ENCODE measurements around the gene PAK2. TPM values are rescaled to one million over a fixed set of nuclear protein-coding genes. Genes with fewer than 3 reads are reported as not detected.

Gene PAK2
- total and polyA plus RNA-seq, 7 experiments from 2014 or later, result 25.8 to 97.3 (median 75.1) TPM

DNA sequence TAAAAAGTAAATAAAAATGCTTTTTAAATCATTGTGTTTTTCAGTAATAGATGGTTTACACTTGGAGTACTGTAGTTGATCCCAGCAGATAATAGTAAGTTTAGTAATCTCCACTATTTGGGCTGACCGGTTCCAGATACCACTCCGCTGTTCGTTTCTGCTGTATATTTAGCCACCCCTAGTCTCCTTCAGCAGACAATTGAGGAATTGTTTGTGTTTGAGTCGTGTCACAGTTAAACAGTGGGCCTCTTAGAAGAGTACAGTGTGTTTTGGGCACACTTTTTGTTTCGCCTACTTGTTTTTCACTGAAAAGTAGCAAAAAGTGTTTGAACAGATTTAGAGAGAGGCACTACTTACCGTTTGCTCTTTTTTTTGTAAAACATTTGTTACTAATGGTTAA lies 33.2 kb downstream of the PAK2 start:
- ChIA-PET POLR2A (no interaction called here), CTCF (no interaction called here)
- H3K27me3 ChIP-seq (ENCODE audit: control insufficient read depth in 2 of 2, insufficient read depth in 2 of 2, low read length in 2 of 2), result no peaks in the 10 kb centered on the region
- H3K36me3 ChIP-seq (ENCODE audit: control insufficient read depth in 2 of 3, insufficient read depth in 3 of 3, low read length in 3 of 3), result peaks cover 0 to 3% (median 0%) of the 10 kb centered on the region in 3 experiments
- H3K27ac ChIP-seq (ENCODE audit: low read depth, low read length), result no peak overlapping the region
- no peak for ATAC-seq
- Mint-ChIP-seq H3K4me1 (peaks cover 42 to 85% (median 73%) of the 10 kb centered on the region in 7 donors), H3K36me3 (peaks cover 0 to 30% (median 21%) of the 10 kb centered on the region in 5 donors), H3K27me3 (no peaks in the 10 kb centered on the region), H3K9me3 (peaks cover 0 to 1% (median 0%) of the 10 kb centered on the region in 11 donors), H3K4me3 (peak overlapping the region in 1 of 10 donors; percentile 55), H3K27ac (peak overlapping the region in 6 of 9 donors; percentile 4 to 80 (median 54))
- intact Hi-C loops (cut with micrococcal nuclease), result no loop called here
- no peak overlapping the region for H3K4me3 ChIP-seq (ENCODE audit: low read length)
- H3K9me3 ChIP-seq (ENCODE audit: control insufficient read depth in 2 of 3, low read length in 3 of 3), result no peaks in the 10 kb centered on the region
- peaks cover 11 to 19% of the 10 kb centered on the region in 2 donors for H3K4me1 ChIP-seq (ENCODE audit: control insufficient read depth in 2 of 2, insufficient read depth in 2 of 2, low read length in 2 of 2)
- no peak for DNase-seq

DNA sequence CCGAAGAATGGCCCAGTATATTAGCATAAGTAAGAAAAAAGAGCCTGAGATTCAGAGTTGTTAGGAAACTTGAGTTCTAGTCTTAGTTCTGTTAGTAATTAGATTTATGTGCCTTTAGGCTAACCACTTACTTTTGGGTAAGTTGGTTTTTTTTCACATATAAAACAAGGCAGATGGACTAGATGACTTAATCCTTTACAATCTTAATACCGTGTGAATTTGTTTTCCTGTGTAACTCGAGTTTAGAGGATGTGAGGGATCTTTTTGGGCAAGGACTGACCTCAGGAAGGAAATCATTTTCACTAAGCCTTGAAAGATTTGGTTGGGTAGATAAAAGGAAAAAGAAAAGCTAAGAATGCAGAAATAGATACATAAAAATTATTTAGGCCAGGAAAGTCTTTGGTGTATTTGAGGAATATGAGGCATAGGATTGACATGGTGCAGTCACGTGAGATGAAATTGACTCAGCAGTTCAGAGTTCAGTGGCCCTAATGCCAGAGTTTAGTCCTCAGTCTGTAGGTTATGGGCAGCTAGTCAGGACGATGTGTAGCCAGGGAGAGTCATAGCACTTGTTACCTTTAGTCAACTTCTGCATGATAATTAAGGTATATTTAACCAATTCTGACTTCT lies 34.6 kb downstream of the PAK2 start:
- ChIA-PET CTCF (no interaction called here), POLR2A (no interaction called here)
- Histone ChIP-seq H3K4me1 (ENCODE audit: control insufficient read depth in 2 of 2, insufficient read depth in 2 of 2, low read length in 2 of 2) (peaks cover 11 to 19% of the 10 kb centered on the region in 2 donors), H3K27me3 (ENCODE audit: control insufficient read depth in 2 of 2, insufficient read depth in 2 of 2, low read length in 2 of 2) (no peaks in the 10 kb centered on the region), H3K36me3 (ENCODE audit: control insufficient read depth in 2 of 3, insufficient read depth in 3 of 3, low read length in 3 of 3) (peaks cover 0 to 2% (median 0%) of the 10 kb centered on the region in 3 experiments), H3K9me3 (ENCODE audit: control insufficient read depth in 2 of 3, low read length in 3 of 3) (no peaks in the 10 kb centered on the region), H3K27ac (ENCODE audit: low read depth, low read length) (no peak overlapping the region), H3K4me3 (ENCODE audit: low read length) (no peak overlapping the region)
- DNase-seq, result no peak
- Mint-ChIP-seq H3K36me3 (peaks cover 0 to 41% (median 26%) of the 10 kb centered on the region in 5 donors), H3K27me3 (no peaks in the 10 kb centered on the region), H3K4me3 (peak overlapping the region in 7 of 10 donors; percentile 3 to 58 (median 37)), H3K9me3 (peaks cover 0 to 4% (median 0%) of the 10 kb centered on the region in 11 donors), H3K4me1 (peaks cover 42 to 90% (median 83%) of the 10 kb centered on the region in 7 donors), H3K27ac (peak overlapping the region; percentile 1 to 89 (median 19))
- no peak for ATAC-seq
- intact Hi-C loops (cut with micrococcal nuclease), result no loop called here

DNA sequence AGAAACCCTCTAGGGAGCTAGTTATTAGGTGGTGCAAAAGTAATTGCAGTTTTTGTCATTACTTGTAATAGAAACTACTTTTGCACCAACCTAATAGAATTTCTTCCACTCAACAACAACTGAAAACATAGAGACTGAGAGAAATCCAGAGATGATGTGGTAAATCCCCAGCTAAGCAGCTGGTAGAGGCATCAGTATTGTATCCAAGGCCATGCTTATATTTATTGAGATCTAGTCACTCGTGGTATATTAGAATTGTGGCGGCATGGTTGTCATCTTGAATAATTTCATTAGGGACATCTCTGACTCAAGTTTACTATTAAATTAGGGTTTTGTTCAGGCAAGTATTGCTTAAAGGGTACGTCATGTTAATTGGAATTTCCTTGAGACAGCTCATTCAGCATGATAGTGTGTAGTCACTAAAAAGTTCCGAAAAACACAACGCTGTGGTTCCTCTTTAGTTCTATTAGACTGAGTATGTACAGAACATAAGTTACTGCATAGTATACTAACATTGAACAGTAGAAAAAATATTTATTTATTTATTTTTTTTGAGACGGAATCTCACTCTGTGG lies 35.3 kb downstream of the PAK2 start:
- POLR2A ChIA-PET, result no interaction called here
- peaks cover 40 to 91% (median 83%) of the 10 kb centered on the region in 7 donors for H3K4me1 Mint-ChIP-seq
- Histone ChIP-seq H3K36me3 (ENCODE audit: control insufficient read depth in 2 of 3, insufficient read depth in 3 of 3, low read length in 3 of 3) (peaks cover 0 to 8% (median 0%) of the 10 kb centered on the region in 3 experiments), H3K27ac (ENCODE audit: low read depth, low read length) (no peak overlapping the region), H3K27me3 (ENCODE audit: control insufficient read depth in 2 of 2, insufficient read depth in 2 of 2, low read length in 2 of 2) (no peaks in the 10 kb centered on the region), H3K4me3 (ENCODE audit: low read length) (no peak overlapping the region), H3K9me3 (ENCODE audit: control insufficient read depth in 2 of 3, low read length in 3 of 3) (no peaks in the 10 kb centered on the region), H3K4me1 (ENCODE audit: control insufficient read depth in 2 of 2, insufficient read depth in 2 of 2, low read length in 2 of 2) (peaks cover 11 to 19% of the 10 kb centered on the region in 2 donors)
- H3K27ac Mint-ChIP-seq, result peak overlapping the region in 8 of 9 donors; percentile 4 to 89 (median 24)
- H3K4me3 Mint-ChIP-seq, result peak overlapping the region in 7 of 10 donors; percentile 3 to 58 (median 37)
- ATAC-seq (no peak), DNase-seq (no peak)
- CTCF ChIA-PET, result no interaction called here
- peaks cover 0 to 10% (median 0%) of the 10 kb centered on the region in 11 donors for H3K9me3 Mint-ChIP-seq
- no peaks in the 10 kb centered on the region for H3K27me3 Mint-ChIP-seq
- intact Hi-C loops (cut with micrococcal nuclease), result loop anchor here in 1 of 2 donors (5.0 kb wide), 1 partner anchor 33 kb away; no protein-coding TSS in a partner anchor
- H3K36me3 Mint-ChIP-seq, result peaks cover 3 to 46% (median 32%) of the 10 kb centered on the region in 5 donors

DNA sequence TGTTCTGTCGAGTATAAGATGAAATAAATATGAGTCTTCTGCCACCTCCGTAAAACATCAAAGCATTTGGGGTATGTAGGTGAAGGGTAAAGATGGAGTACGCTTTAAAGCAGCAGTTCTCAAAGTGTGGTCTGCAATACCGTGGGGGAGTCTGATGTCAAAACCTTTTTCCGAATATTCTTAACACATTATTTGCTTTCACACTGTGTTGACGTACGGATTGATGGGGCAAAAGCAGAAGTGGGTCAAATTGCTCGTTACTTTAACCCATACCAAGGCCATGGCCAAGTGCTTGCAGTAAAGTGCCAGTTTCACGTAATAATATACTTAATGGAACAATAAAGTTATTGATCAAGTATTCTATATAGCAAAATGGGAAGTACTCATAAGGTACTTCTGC lies 36.3 kb downstream of the PAK2 start:
- H3K36me3 Mint-ChIP-seq, result peaks cover 7 to 50% (median 36%) of the 10 kb centered on the region in 5 donors
- ChIA-PET CTCF (no interaction called here), POLR2A (no interaction called here)
- H3K27me3 Mint-ChIP-seq, result no peaks in the 10 kb centered on the region
- H3K27me3 ChIP-seq (ENCODE audit: control insufficient read depth in 2 of 2, insufficient read depth in 2 of 2, low read length in 2 of 2), result no peaks in the 10 kb centered on the region
- H3K27ac Mint-ChIP-seq, result peak overlapping the region in 2 of 9 donors; percentile 42 to 53
- peak overlapping the region in 3 of 10 donors; percentile 12 to 52 (median 26) for H3K4me3 Mint-ChIP-seq
- peaks cover 39 to 87% (median 81%) of the 10 kb centered on the region in 7 donors for H3K4me1 Mint-ChIP-seq
- DNase-seq, result no peak
- peaks cover 11 to 19% of the 10 kb centered on the region in 2 donors for H3K4me1 ChIP-seq (ENCODE audit: control insufficient read depth in 2 of 2, insufficient read depth in 2 of 2, low read length in 2 of 2)
- intact Hi-C loops (cut with micrococcal nuclease), result loop anchor here in 1 of 2 donors (5.0 kb wide), 1 partner anchor 34 kb away; no protein-coding TSS in a partner anchor
- H3K9me3 Mint-ChIP-seq, result peaks cover 0 to 14% (median 0%) of the 10 kb centered on the region in 11 donors
- no peak overlapping the region for H3K27ac ChIP-seq (ENCODE audit: low read depth, low read length)
- no peak for ATAC-seq
- no peaks in the 10 kb centered on the region for H3K9me3 ChIP-seq (ENCODE audit: control insufficient read depth in 2 of 3, low read length in 3 of 3)
- no peak overlapping the region for H3K4me3 ChIP-seq (ENCODE audit: low read length)
- H3K36me3 ChIP-seq (ENCODE audit: control insufficient read depth in 2 of 3, insufficient read depth in 3 of 3, low read length in 3 of 3), result peaks cover 0 to 13% (median 0%) of the 10 kb centered on the region in 3 experiments

DNA sequence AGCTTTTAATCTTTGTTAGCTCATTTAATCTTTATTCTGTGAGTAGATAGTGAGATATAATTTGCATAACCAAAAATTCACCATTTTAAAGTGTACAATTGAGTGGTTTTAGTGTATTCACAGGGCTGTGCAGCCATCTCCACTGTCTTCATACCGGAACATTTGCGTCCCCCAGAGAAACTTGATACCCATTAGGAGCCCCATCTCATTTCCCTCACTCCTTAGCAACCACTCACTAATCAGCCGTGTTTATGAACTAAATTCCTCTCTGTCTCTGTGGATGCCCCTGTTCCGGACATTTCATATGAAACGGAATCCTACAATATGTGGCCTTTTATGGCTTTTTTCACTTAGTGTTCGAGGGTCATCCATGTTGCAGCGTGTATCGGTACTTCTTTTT lies 38.2 kb downstream of the PAK2 start:
- intact Hi-C loops (cut with micrococcal nuclease), result loop anchor here in 1 of 2 donors (5.0 kb wide), 1 partner anchor 36 kb away; no protein-coding TSS in a partner anchor

DNA sequence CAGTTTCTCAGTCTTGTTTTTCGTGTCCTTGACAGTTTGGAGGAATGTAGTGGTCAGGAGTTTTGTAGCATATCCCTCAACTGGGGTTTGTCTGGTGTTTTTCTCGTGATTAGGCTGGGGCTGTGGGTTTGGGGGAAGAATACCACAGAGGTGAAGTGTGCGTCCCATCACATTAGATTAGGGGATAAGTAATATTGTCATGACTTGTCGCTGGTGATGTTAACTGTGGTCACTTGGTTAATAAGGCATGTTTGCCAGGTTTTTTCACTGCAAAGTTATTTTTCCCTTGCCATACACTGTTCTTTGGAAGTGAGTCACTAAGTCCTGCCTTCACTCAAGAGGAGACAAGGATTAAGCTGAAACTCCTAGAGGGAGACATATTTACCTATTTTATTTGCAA lies 39.1 kb downstream of the PAK2 start:
- intact Hi-C loops (cut with micrococcal nuclease), result loop anchor here in 1 of 2 donors (5.0 kb wide), 1 partner anchor 36 kb away; no protein-coding TSS in a partner anchor
- no peaks in the 10 kb centered on the region for H3K27me3 Mint-ChIP-seq
- H3K4me1 Mint-ChIP-seq, result peaks cover 17 to 69% (median 60%) of the 10 kb centered on the region in 7 donors
- POLR2A ChIA-PET, result no interaction called here
- Histone ChIP-seq H3K36me3 (ENCODE audit: control insufficient read depth in 2 of 3, insufficient read depth in 3 of 3, low read length in 3 of 3) (peaks cover 3 to 22% (median 8%) of the 10 kb centered on the region in 3 experiments), H3K27me3 (ENCODE audit: control insufficient read depth in 2 of 2, insufficient read depth in 2 of 2, low read length in 2 of 2) (no peaks in the 10 kb centered on the region), H3K27ac (ENCODE audit: low read depth, low read length) (no peak overlapping the region), H3K4me1 (ENCODE audit: control insufficient read depth in 2 of 2, insufficient read depth in 2 of 2, low read length in 2 of 2) (peaks cover 6 to 9% of the 10 kb centered on the region in 2 donors), H3K9me3 (ENCODE audit: control insufficient read depth in 2 of 3, low read length in 3 of 3) (no peaks in the 10 kb centered on the region), H3K4me3 (ENCODE audit: low read length) (no peak overlapping the region)
- H3K27ac Mint-ChIP-seq, result peak overlapping the region in 5 of 9 donors; percentile 35 to 82 (median 78)
- no peak for DNase-seq
- no peak for ATAC-seq
- no peak overlapping the region for H3K4me3 Mint-ChIP-seq
- H3K36me3 Mint-ChIP-seq, result peaks cover 7 to 54% (median 48%) of the 10 kb centered on the region in 5 donors
- CTCF ChIA-PET, result interaction anchor here (1.0 kb wide), 1 partner anchor 10 kb away, joined by 3 read pairs; no protein-coding TSS in a partner anchor
- H3K9me3 Mint-ChIP-seq, result peaks cover 0 to 14% (median 0%) of the 10 kb centered on the region in 11 donors

More for the DNA sequence above, 38.2 kb downstream of the PAK2 start:
- ChIA-PET POLR2A (no interaction called here), CTCF (no interaction called here)
- Histone ChIP-seq H3K9me3 (ENCODE audit: control insufficient read depth in 2 of 3, low read length in 3 of 3) (no peaks in the 10 kb centered on the region), H3K4me3 (ENCODE audit: low read length) (no peak overlapping the region), H3K4me1 (ENCODE audit: control insufficient read depth in 2 of 2, insufficient read depth in 2 of 2, low read length in 2 of 2) (peaks cover 7 to 13% of the 10 kb centered on the region in 2 donors), H3K36me3 (ENCODE audit: control insufficient read depth in 2 of 3, insufficient read depth in 3 of 3, low read length in 3 of 3) (peaks cover 0 to 13% (median 1%) of the 10 kb centered on the region in 3 experiments), H3K27me3 (ENCODE audit: control insufficient read depth in 2 of 2, insufficient read depth in 2 of 2, low read length in 2 of 2) (no peaks in the 10 kb centered on the region), H3K27ac (ENCODE audit: low read depth, low read length) (no peak overlapping the region)
- ATAC-seq (no peak), DNase-seq (no peak)
- H3K27me3 Mint-ChIP-seq, result no peaks in the 10 kb centered on the region
- H3K4me1 Mint-ChIP-seq, result peaks cover 24 to 78% (median 68%) of the 10 kb centered on the region in 7 donors
- H3K4me3 Mint-ChIP-seq, result peak overlapping the region in 1 of 10 donors; percentile 12
- peak overlapping the region in 3 of 9 donors; percentile 8 to 82 (median 65) for H3K27ac Mint-ChIP-seq
- H3K36me3 Mint-ChIP-seq, result peaks cover 7 to 45% (median 39%) of the 10 kb centered on the region in 5 donors
- H3K9me3 Mint-ChIP-seq, result peaks cover 0 to 14% (median 0%) of the 10 kb centered on the region in 11 donors

Measured in naive thymus-derived CD4-positive, alpha-beta T cell (primary cell).